Right lobe of liver (tissue), 4 donors: ENCODE data around the gene GGTA1.

Experiments
- CTCF ChIP-seq, 4 donors: fragments of 200-600 bp in 3 of 4; fragments of 450-650 bp in 1 of 4; IDR thresholded peaks; one replicate each; pipeline versions ENCODE4 v1.5.1 to v1.8.0; 2016 to 2022; ENCODE audit warnings: antibody characterized with exemption in 4 of 4, mild to moderate bottlenecking in 2 of 4
- POLR2A ChIP-seq: fragments of 450-650 bp; IDR thresholded peaks from one replicate; pipeline ENCODE4 v1.6.1; 2017; ENCODE audit warnings: antibody characterized with exemption, mild to moderate bottlenecking
- donor health status: DM: no; HTN: no; CAD: no.
- donor health status: DM: no; HTN: no; CAD: no.
- donor health status: DM: no; HTN: yes; CAD: no.

GRCh38 chr9:121441165-121441564, 58.5 kb downstream of the GGTA1 start:
- TF ChIP-seq CTCF (IDR thresholded peaks at IDR 0.05) (no peak), POLR2A (no peak)
